GM21390 (cell line): ENCODE results near the gene PRR14.
"Not testable (repeated sequence)": the region's sequence is repeated elsewhere in the genome, so short reads cannot be mapped to it uniquely, and the experiment has no call there.

ENCODE experiments used
- ATAC-seq: cut with Tn5 transposase; IDR thresholded peaks from one replicate; pipeline ENCODE4 v1.9.1; 2021; ENCODE audit not compliant: unreplicated experiment

The PRR14 gene

DNA sequence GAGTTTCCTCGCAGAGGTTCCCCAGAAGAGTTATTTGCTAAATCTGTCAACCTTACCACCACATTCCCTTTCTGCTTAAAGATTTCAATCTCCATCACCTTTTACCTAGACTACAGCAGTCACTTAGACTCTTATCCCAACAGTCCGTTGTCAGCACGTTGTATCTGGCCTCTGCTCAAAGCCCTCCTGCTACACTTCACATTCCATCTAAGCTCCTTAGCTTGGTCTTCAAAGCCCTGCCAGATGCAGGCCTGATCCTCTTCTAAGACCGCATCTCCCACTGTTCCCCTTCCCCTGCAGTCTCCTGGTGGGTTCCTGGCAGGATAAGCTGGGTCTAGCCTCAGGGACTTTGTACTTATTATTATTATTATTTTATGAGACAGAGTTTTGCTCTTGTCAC lies 37.9 kb downstream of the PRR14 start:
- no peak for ATAC-seq

GRCh38 chr16:30691907-30692306 lies 41.1 kb downstream of the PRR14 start:
- no peak for ATAC-seq

DNA sequence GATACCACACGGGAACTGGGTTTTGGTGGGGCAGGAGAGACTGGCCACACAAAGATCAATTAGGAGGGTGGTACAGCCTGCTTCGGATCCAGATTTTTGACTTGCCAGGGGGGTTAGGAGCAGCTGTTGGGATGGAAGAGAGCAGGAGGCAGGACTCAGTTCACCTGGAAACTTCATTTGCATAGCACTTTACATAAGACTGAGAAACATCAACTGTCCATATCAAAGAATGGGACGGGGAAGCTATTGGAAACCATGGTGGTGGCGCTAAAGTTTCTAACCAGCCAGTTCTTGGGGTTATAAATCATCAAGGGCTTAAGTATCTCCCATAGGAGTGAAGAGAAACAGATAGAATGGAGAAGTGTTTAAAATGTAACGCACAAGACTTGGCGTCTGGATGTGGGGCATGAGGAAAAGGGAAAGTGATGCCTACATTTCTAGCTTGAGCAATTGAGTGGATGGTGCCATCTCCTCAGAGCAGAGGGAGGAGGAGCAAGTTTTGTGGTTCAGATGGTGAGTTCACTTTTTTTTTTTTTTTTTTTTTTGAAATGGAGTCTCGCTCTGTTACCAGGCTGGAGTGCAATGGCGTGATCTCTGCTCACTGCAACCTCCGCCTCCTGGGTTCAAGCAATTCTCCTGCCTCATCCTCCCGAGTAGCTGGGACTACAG lies 41.8 kb downstream of the PRR14 start:
- no peak for ATAC-seq

GRCh38 chr16:30694926-30695693 lies 44.4 kb downstream of the PRR14 start:
- no peak for ATAC-seq

DNA sequence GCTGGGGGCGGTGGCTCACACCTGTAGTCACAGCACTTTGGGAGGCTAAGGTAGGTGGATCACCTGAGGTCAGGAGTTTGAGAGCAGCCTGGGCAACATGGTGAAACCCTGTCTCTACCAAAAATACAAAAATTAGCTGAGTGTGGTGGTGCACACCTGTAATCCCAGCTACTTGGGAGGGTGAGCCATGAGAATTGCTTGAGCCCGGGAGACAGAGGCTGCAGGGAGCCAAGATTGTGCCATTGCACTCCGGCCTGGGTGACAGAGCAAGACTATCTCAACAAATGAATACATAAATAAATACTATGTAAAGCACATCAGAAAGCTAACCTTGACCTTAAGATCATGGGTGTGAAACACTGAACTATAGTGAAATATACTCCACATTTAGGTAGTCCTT lies 45.9 kb downstream of the PRR14 start:
- not testable (repeated sequence) for ATAC-seq

DNA sequence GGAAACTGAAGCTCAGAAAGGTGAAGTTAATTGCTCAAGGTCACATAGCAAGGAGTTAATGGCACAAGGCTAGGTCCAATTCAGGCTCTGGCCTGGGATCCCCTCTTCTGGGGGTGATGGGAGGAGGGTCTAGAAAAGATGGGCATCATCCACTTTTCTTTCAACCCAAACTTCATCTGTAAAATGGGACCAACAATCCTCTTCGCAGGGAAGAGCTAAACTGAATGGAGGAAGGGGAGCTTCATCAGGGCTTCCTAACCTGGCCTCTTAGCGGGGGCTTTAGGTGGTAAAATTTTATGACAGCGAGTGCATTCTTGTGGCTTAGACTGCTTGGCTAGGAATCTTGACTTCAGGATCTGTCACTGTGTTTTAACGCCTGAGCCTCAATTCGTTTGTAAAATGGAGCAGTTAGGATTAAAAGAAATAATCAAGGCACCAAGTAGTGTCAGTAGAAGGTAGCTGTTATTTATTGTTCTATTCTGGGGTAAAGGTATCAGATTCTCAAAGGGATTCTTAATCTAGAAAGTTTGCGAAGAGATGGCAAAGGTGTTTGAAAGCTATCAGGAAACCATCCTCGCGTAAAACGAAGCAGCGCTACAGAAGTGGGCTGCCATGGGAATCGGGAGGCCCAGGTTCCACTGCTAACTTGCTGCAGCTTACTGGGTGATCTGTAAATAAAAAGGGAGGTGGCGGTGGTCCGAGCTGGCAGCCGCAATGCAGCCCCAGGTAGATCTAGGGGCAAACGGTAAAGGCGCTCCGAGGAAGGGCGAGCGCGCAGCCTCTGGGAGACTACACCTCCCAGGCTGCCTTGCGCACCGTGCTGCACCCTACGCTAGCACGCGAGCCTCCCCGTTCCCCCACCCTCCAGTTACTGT lies 46.7 kb downstream of the PRR14 start:
- peak; percentile 82 for ATAC-seq

- ATAC-seq, result peak; percentile 50
Measured at GRCh38 chr16:30698139-30698815, 47.5 kb downstream of the PRR14 start.

- ATAC-seq, result peak; percentile 35
Measured at GRCh38 chr16:30698816-30699614, 48.3 kb downstream of the PRR14 start, which contains the start of gene SRCAP. Gene SRCAP, plus strand, starts transcription at chr16:30699171. Its CDS starts 1,654 bp downstream, at chr16:30700825.

GRCh38 chr16:30699615-30700099 lies 48.9 kb downstream of the PRR14 start:
- no peak for ATAC-seq

DNA sequence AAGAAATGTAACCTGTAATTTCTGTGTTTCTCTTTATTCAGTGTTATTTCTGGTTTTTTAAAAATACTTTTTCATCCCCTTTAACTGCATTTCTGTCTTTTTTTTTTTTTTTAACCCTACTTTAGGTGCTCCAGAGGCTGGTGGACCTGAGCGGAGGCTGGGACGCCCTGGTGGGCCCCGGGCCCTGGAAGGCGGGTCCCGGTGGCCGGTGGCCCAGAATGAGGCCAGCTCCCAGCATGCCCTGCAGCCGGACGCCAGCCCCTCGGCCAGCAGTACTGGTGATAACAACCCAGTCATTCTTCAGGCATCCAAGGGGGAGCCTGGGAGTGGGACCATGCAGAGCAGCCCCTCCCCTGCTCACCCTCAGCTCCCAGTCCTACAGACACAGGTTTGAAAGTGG lies 49.7 kb downstream of the PRR14 start:
- ATAC-seq, result no peak

- no peak for ATAC-seq
Measured at GRCh38 chr16:30700971-30701370, 50.2 kb downstream of the PRR14 start.

- not testable (repeated sequence) for ATAC-seq
Measured at GRCh38 chr16:30703071-30703470, 52.3 kb downstream of the PRR14 start.

GRCh38 chr16:30703971-30704370 lies 53.2 kb downstream of the PRR14 start:
- ATAC-seq, result no peak
